ENCODE data around the gene CFAP54.

GRCh38 chr12:96858162-96858561, 368.8 kb downstream of the CFAP54 start:
- TF ChIP-seq POLR2A (IDR thresholded peaks at IDR 0.05): no peak
- no peak for TF ChIP-seq CTCF (IDR thresholded peaks at IDR 0.05)

Data from uterus (tissue), 2 donors.